HepG2 (cell line): ENCODE data around the gene GPC3.

Experiments used
- MAFF ChIP-seq: IDR thresholded peaks from 2 replicates; pipeline ENCODE4 v1.6.1; 2011; ENCODE audit warnings: low read depth, low read length, improper control_type of control experiment
- NFIC ChIP-seq: IDR thresholded peaks from 2 replicates; pipeline ENCODE4 v1.6.1; 2012; ENCODE audit warnings: mild to moderate bottlenecking, low read length, inconsistent platforms
- NFRKB ChIP-seq: fragments of 450-650 bp; IDR thresholded peaks from 2 replicates; pipeline ENCODE4 v1.6.1; 2017
- TBP ChIP-seq: sonication (generic); formaldehyde crosslinking; IDR thresholded peaks from 2 replicates; pipeline ENCODE4 v1.5.0; 2020; ENCODE audit warnings: missing genetic modification reagents
- ZNF660 ChIP-seq: sonication (generic); formaldehyde crosslinking; IDR thresholded peaks from 2 replicates; pipeline ENCODE4 v1.5.1; 2020; ENCODE audit warnings: mild to moderate bottlenecking, low read depth, missing genetic modification reagents, borderline replicate concordance
- ZNF792 ChIP-seq: IDR thresholded peaks from 2 replicates; pipeline ENCODE4 v1.6.1; 2016
- TF ChIP-seq, protein P1 (sequence below): sonication (generic); formaldehyde crosslinking; IDR thresholded peaks from 2 replicates; pipeline ENCODE4 v1.5.0; 2020; ENCODE audit warnings: mild to moderate bottlenecking, missing genetic modification reagents, moderate library complexity
- TF ChIP-seq, protein P2 (sequence below): sonication (generic); formaldehyde crosslinking; IDR thresholded peaks from 2 replicates; pipeline ENCODE4 v1.4.0; 2020; ENCODE audit warnings: low read depth, missing genetic modification reagents
- TF ChIP-seq, protein P3 (sequence below): sonication (generic); formaldehyde crosslinking; IDR thresholded peaks from 2 replicates; pipeline ENCODE4 v1.4.0; 2020; ENCODE audit warnings: missing genetic modification reagents, borderline replicate concordance

DNA sequence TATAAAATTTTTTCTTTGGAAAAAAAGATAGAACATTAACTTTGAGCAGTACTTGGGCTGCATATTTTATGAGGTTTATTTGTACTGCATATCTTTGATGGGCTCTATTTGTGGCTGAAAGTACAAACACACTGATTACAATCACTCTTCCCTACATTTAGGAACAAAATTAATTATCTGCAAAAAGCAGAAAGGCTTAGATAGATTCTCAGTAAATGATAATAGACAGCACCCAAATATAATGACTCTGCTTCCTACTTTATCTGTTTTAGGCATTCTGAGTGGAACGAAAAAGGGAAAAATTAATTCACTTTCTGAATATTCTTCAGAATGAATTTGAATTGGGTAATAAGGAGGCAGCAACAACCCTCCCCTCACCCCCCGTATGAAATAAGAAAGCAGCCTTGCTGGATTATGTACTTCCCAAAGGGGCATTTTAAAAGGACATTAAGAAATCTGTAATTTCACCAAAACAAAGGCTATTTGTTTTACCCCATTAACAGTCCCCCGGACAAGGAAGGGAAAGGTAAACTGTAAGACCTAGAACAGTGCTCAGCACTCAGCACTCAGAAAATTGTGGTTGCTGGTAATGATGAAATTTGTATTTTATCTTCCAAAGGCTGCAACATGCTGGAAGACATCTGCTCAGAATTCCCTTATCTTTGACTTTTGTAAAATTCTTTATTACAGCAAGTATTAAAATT lies 242.6 kb downstream of the GPC3 start:
- TF ChIP-seq ZNF792 (CRISPR knock-in tag) (no peak), MAFF (no peak), NFRKB (no peak), NFIC (no peak), ZNF660 (CRISPR knock-in tag) (no peak), TBP (no peak)
- TF ChIP-seq, protein P1, sequence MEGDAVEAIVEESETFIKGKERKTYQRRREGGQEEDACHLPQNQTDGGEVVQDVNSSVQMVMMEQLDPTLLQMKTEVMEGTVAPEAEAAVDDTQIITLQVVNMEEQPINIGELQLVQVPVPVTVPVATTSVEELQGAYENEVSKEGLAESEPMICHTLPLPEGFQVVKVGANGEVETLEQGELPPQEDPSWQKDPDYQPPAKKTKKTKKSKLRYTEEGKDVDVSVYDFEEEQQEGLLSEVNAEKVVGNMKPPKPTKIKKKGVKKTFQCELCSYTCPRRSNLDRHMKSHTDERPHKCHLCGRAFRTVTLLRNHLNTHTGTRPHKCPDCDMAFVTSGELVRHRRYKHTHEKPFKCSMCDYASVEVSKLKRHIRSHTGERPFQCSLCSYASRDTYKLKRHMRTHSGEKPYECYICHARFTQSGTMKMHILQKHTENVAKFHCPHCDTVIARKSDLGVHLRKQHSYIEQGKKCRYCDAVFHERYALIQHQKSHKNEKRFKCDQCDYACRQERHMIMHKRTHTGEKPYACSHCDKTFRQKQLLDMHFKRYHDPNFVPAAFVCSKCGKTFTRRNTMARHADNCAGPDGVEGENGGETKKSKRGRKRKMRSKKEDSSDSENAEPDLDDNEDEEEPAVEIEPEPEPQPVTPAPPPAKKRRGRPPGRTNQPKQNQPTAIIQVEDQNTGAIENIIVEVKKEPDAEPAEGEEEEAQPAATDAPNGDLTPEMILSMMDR (CRISPR knock-in tag), result no peak
- TF ChIP-seq, protein P2, sequence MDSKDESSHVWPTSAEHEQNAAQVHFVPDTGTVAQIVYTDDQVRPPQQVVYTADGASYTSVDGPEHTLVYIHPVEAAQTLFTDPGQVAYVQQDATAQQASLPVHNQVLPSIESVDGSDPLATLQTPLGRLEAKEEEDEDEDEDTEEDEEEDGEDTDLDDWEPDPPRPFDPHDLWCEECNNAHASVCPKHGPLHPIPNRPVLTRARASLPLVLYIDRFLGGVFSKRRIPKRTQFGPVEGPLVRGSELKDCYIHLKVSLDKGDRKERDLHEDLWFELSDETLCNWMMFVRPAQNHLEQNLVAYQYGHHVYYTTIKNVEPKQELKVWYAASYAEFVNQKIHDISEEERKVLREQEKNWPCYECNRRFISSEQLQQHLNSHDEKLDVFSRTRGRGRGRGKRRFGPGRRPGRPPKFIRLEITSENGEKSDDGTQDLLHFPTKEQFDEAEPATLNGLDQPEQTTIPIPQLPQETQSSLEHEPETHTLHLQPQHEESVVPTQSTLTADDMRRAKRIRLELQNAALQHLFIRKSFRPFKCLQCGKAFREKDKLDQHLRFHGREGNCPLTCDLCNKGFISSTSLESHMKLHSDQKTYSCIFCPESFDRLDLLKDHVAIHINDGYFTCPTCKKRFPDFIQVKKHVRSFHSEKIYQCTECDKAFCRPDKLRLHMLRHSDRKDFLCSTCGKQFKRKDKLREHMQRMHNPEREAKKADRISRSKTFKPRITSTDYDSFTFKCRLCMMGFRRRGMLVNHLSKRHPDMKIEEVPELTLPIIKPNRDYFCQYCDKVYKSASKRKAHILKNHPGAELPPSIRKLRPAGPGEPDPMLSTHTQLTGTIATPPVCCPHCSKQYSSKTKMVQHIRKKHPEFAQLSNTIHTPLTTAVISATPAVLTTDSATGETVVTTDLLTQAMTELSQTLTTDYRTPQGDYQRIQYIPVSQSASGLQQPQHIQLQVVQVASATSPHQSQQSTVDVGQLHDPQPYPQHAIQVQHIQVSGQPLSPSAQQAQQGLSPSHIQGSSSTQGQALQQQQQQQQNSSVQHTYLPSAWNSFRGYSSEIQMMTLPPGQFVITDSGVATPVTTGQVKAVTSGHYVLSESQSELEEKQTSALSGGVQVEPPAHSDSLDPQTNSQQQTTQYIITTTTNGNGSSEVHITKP, result no peak
- TF ChIP-seq, protein P3, sequence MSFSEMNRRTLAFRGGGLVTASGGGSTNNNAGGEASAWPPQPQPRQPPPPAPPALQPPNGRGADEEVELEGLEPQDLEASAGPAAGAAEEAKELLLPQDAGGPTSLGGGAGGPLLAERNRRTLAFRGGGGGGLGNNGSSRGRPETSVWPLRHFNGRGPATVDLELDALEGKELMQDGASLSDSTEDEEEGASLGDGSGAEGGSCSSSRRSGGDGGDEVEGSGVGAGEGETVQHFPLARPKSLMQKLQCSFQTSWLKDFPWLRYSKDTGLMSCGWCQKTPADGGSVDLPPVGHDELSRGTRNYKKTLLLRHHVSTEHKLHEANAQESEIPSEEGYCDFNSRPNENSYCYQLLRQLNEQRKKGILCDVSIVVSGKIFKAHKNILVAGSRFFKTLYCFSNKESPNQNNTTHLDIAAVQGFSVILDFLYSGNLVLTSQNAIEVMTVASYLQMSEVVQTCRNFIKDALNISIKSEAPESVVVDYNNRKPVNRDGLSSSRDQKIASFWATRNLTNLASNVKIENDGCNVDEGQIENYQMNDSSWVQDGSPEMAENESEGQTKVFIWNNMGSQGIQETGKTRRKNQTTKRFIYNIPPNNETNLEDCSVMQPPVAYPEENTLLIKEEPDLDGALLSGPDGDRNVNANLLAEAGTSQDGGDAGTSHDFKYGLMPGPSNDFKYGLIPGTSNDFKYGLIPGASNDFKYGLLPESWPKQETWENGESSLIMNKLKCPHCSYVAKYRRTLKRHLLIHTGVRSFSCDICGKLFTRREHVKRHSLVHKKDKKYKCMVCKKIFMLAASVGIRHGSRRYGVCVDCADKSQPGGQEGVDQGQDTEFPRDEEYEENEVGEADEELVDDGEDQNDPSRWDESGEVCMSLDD (CRISPR knock-in tag), result no peak
